ENCODE measurements around the gene FAM222A.

DNA sequence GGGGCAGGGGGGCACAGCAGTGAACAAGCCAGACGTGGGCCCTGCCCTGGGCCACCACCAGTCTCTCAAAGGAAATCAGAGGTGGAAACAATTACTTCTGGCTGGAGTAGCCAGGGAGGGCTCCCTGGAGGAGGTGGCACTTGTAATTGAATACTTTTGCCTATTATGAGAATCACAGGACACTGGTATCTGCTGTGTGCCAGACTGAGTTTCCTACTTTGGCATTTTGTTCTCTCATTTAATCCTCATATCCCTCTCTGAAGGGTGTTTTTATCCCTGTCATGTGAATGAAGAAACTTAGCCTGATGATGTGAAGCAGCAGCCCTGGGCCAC is 7.2 kb downstream of the FAM222A start:
- no peak for TF ChIP-seq EZH2 (IDR thresholded peaks at IDR 0.05; ENCODE audit: insufficient read depth, poor library complexity, severe bottlenecking)
- no peak for TF ChIP-seq EZH2phosphoT487 (IDR thresholded peaks at IDR 0.05; ENCODE audit: insufficient read depth, low read depth)

Measured in GM23248 (cell line).